ENCODE measurements around the gene APLP2.

DNA sequence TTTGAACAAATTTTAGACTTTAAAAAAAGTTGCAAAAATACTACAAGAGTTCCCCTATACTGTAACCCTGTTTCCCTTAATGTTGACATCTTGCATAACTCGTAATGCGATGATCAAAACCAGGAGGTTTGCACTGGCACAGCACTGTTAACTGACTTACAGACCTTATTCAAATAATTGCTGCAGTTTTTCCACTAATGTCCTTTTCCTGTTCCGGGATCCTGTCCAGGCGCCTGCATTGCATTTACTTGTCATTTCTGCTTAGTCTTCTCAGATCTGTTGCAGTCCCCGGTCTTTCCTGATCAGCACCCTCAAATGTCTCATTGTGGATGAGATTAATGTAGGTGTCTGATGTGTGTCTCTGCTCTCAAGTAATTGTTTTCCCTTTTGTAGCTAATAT, 32.0 kb downstream of the APLP2 start:
- TF ChIP-seq, protein P1, sequence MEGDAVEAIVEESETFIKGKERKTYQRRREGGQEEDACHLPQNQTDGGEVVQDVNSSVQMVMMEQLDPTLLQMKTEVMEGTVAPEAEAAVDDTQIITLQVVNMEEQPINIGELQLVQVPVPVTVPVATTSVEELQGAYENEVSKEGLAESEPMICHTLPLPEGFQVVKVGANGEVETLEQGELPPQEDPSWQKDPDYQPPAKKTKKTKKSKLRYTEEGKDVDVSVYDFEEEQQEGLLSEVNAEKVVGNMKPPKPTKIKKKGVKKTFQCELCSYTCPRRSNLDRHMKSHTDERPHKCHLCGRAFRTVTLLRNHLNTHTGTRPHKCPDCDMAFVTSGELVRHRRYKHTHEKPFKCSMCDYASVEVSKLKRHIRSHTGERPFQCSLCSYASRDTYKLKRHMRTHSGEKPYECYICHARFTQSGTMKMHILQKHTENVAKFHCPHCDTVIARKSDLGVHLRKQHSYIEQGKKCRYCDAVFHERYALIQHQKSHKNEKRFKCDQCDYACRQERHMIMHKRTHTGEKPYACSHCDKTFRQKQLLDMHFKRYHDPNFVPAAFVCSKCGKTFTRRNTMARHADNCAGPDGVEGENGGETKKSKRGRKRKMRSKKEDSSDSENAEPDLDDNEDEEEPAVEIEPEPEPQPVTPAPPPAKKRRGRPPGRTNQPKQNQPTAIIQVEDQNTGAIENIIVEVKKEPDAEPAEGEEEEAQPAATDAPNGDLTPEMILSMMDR (conservative IDR thresholded peaks at IDR 0.05; ENCODE audit: low read depth, low read length), result no peak
- no peak for TF ChIP-seq EZH2 (IDR thresholded peaks at IDR 0.05; ENCODE audit: low read length, unreplicated experiment)
